Measurements from ENCODE around the gene CTDSPL. TPM values are rescaled to one million over a fixed set of nuclear protein-coding genes. Genes with fewer than 3 reads are reported as not detected.

Gene CTDSPL
- total RNA-seq, 2 donors from 2014 or later = 27.8 to 30.7 TPM

- H3K4me3 ChIP-seq (ENCODE audit: low read length) = no peak overlapping the region
- peaks cover 4% of the 10 kb centered on the region for H3K4me1 Mint-ChIP-seq
- H3K27ac ChIP-seq (ENCODE audit: low read depth, low read length) = no peak overlapping the region
- H3K27ac Mint-ChIP-seq = peak overlapping the region; percentile 62
- H3K4me1 ChIP-seq (ENCODE audit: control insufficient read depth, insufficient read depth, low read length) = no peaks in the 10 kb centered on the region
- no peak overlapping the region for H3K9ac ChIP-seq (ENCODE audit: extremely low read depth, low read length, poor library complexity, severe bottlenecking)
- H3K9me3 ChIP-seq (ENCODE audit: control insufficient read depth, low read length) = peaks cover 6% of the 10 kb centered on the region
- no peaks in the 10 kb centered on the region for H3K27me3 Mint-ChIP-seq (ENCODE audit: insufficient read depth)
- H3K9me3 Mint-ChIP-seq = no peaks in the 10 kb centered on the region
- H3K36me3 Mint-ChIP-seq (ENCODE audit: low read depth) = peaks cover 13% of the 10 kb centered on the region
- TF ChIP-seq, protein P1, sequence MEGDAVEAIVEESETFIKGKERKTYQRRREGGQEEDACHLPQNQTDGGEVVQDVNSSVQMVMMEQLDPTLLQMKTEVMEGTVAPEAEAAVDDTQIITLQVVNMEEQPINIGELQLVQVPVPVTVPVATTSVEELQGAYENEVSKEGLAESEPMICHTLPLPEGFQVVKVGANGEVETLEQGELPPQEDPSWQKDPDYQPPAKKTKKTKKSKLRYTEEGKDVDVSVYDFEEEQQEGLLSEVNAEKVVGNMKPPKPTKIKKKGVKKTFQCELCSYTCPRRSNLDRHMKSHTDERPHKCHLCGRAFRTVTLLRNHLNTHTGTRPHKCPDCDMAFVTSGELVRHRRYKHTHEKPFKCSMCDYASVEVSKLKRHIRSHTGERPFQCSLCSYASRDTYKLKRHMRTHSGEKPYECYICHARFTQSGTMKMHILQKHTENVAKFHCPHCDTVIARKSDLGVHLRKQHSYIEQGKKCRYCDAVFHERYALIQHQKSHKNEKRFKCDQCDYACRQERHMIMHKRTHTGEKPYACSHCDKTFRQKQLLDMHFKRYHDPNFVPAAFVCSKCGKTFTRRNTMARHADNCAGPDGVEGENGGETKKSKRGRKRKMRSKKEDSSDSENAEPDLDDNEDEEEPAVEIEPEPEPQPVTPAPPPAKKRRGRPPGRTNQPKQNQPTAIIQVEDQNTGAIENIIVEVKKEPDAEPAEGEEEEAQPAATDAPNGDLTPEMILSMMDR (conservative IDR thresholded peaks at IDR 0.05) = no peak
- 94 to 100% methylated on average over 2 of the region's 2 CpGs for WGBS, 2 experiments (ENCODE audit: insufficient coverage in 1 of 2, insufficient read length in 1 of 2)
- no peaks in the 10 kb centered on the region for H3K27me3 ChIP-seq (ENCODE audit: control insufficient read depth, insufficient read depth, low read length, poor library complexity, severe bottlenecking)
- no peak overlapping the region for H3K4me3 Mint-ChIP-seq
- no peak for DNase-seq
- H3K36me3 ChIP-seq (ENCODE audit: control insufficient read depth, insufficient read depth, low read length) = peaks cover 4% of the 10 kb centered on the region
Observed at GRCh38 chr3:37956723-37957538, 95.3 kb downstream of the CTDSPL start.

DNA sequence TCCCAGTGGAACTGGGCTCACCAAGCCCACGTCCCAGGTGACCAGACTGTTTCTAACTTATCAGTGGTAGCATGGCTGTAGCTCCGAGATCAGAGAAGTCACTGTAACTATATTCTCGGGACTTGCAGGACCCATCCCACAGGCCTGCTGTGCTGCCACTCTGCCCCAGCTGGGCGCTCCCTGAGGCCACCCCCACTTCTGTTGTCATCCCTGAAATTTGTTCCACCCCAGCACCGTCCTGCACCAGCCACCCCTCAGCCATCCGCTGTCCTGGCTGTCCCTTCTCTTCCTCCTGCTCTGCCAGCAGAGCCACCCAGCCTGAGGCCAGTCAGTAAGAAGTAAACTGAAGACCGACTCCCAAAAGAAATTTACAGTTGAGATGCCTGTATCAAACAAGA, 95.9 kb downstream of the CTDSPL start:
- H3K9ac ChIP-seq (ENCODE audit: extremely low read depth, low read length, poor library complexity, severe bottlenecking) = no peak overlapping the region
- Mint-ChIP-seq H3K4me3 (no peak overlapping the region), H3K4me1 (peaks cover 8% of the 10 kb centered on the region), H3K27ac (peak overlapping the region; percentile 62), H3K36me3 (ENCODE audit: low read depth) (peaks cover 12% of the 10 kb centered on the region), H3K9me3 (no peaks in the 10 kb centered on the region), H3K27me3 (ENCODE audit: insufficient read depth) (no peaks in the 10 kb centered on the region)
- TF ChIP-seq, protein P1 (conservative IDR thresholded peaks at IDR 0.05) = no peak
- H3K36me3 ChIP-seq (ENCODE audit: control insufficient read depth, insufficient read depth, low read length) = peaks cover 4% of the 10 kb centered on the region
- H3K4me3 ChIP-seq (ENCODE audit: low read length) = no peak overlapping the region
- no peaks in the 10 kb centered on the region for H3K27me3 ChIP-seq (ENCODE audit: control insufficient read depth, insufficient read depth, low read length, poor library complexity, severe bottlenecking)
- WGBS, 2 experiments (ENCODE audit: insufficient coverage in 1 of 2, insufficient read length in 1 of 2) = 90 to 96% methylated on average over 4 to 7 of the region's 7 CpGs
- no peaks in the 10 kb centered on the region for H3K4me1 ChIP-seq (ENCODE audit: control insufficient read depth, insufficient read depth, low read length)
- DNase-seq = no peak
- no peak overlapping the region for H3K27ac ChIP-seq (ENCODE audit: low read depth, low read length)
- peaks cover 2% of the 10 kb centered on the region for H3K9me3 ChIP-seq (ENCODE audit: control insufficient read depth, low read length)

GRCh38 chr3:37961622-37962431, 100.1 kb downstream of the CTDSPL start:
- peaks cover 7% of the 10 kb centered on the region for H3K36me3 Mint-ChIP-seq (ENCODE audit: low read depth)
- DNase-seq = peak; percentile 40
- no peak overlapping the region for H3K4me3 ChIP-seq (ENCODE audit: low read length)
- H3K9me3 Mint-ChIP-seq = no peaks in the 10 kb centered on the region
- TF ChIP-seq, protein P1 (conservative IDR thresholded peaks at IDR 0.05) = no peak
- H3K9ac ChIP-seq (ENCODE audit: extremely low read depth, low read length, poor library complexity, severe bottlenecking) = no peak overlapping the region
- H3K27ac Mint-ChIP-seq = no peak overlapping the region
- no peak overlapping the region for H3K4me3 Mint-ChIP-seq
- peaks cover 19% of the 10 kb centered on the region for H3K4me1 Mint-ChIP-seq
- no peaks in the 10 kb centered on the region for H3K27me3 ChIP-seq (ENCODE audit: control insufficient read depth, insufficient read depth, low read length, poor library complexity, severe bottlenecking)
- H3K9me3 ChIP-seq (ENCODE audit: control insufficient read depth, low read length) = no peaks in the 10 kb centered on the region
- no peaks in the 10 kb centered on the region for H3K4me1 ChIP-seq (ENCODE audit: control insufficient read depth, insufficient read depth, low read length)
- WGBS, 2 experiments (ENCODE audit: insufficient coverage in 1 of 2, insufficient read length in 1 of 2) = 67 to 80% methylated on average over 4 to 5 of the region's 6 CpGs
- no peak overlapping the region for H3K27ac ChIP-seq (ENCODE audit: low read depth, low read length)
- no peaks in the 10 kb centered on the region for H3K27me3 Mint-ChIP-seq (ENCODE audit: insufficient read depth)
- no peaks in the 10 kb centered on the region for H3K36me3 ChIP-seq (ENCODE audit: control insufficient read depth, insufficient read depth, low read length)

Data from endodermal cell (in vitro differentiated cells).